ENCODE data around the gene UBR4. TPM values are rescaled to one million over a fixed set of nuclear protein-coding genes. Genes with fewer than 3 reads are reported as not detected.

Gene UBR4
- total and polyA plus RNA-seq, 10 of the 15 experiments (the other 5 are each of a cell fraction or from before 2014, with no cell fraction given): 34.2 to 124 (median 56.2) TPM

GRCh38 chr1:19083081-19083480 lies 127.0 kb downstream of the UBR4 start:
- Histone ChIP-seq H3K4me3 (no peak overlapping the region), H4K20me1 (ENCODE audit: control insufficient read depth, insufficient read depth) (no peaks in the 10 kb centered on the region; the same call in 1 of the 2 replicates), H3K9ac (ENCODE audit: control insufficient read depth, insufficient read depth, low read length) (no peak overlapping the region), H3K4me1 (ENCODE audit: control insufficient read depth, insufficient read depth, low read length) (peaks cover 8% of the 10 kb centered on the region), H3K79me2 (ENCODE audit: control insufficient read depth, insufficient read depth, low read length) (no peaks in the 10 kb centered on the region), H3K27me3 (replicated peaks in 1 of 2; ENCODE audit: control insufficient read depth in 2 of 2, insufficient read depth in 2 of 2, low read length in 1 of 2) (no peaks in the 10 kb centered on the region), H3K4me2 (ENCODE audit: control insufficient read depth, insufficient read depth) (no peak overlapping the region), H3K27ac (ENCODE audit: control insufficient read depth, insufficient read depth) (no peak overlapping the region), H3K9me3 (replicated peaks; ENCODE audit: control insufficient read depth, insufficient read depth, low read length) (no peaks in the 10 kb centered on the region), H3K36me3 (ENCODE audit: control insufficient read depth in 2 of 2, insufficient read depth in 2 of 2, low read length in 1 of 2) (peaks cover 45 to 52% of the 10 kb centered on the region in 2 experiments), H2AFZ (ENCODE audit: control insufficient read depth, low read depth, low read length) (no peak overlapping the region)
- intact Hi-C loops (cut with micrococcal nuclease; ENCODE audit: unreplicated experiment) (no loop called here), in situ Hi-C loops (cut with MboI) (no loop called here)
- BruUV-seq (replicated peaks): no TSS peak
- no peak for FAIRE-seq
- ATAC-seq: no peak
- POLR2A ChIA-PET: no interaction called here
- RAD21 ChIA-PET (ENCODE audit: unreplicated experiment): no interaction called here
- CTCF ChIA-PET: no interaction called here
- SMC1A ChIA-PET (ENCODE audit: uncharacterized antibody, unreplicated experiment): interaction anchor here (1.2 kb wide), 1 partner anchor 107 kb away, joined by 3 read pairs; no protein-coding TSS in a partner anchor
- DNase-seq (ENCODE audit: low read depth, low spot score): no peak
- 92% methylated on average over 7 of the region's 7 CpGs for WGBS (ENCODE audit: insufficient coverage, insufficient replicate concordance, low lambda C conversion rate, missing lambda C conversion rate)
- TF ChIP-seq FOXK2 (IDR thresholded peaks at IDR 0.05) (no peak), IRF4 (IDR thresholded peaks at IDR 0.05; ENCODE audit: low read depth, low read length) (no peak), SPI1 (IDR thresholded peaks at IDR 0.05; ENCODE audit: borderline replicate concordance, insufficient read depth, low read depth, low read length) (no peak), PAX5 (IDR thresholded peaks at IDR 0.05; ENCODE audit: borderline replicate concordance, low read depth, low read length) (no peak), NKRF (conservative IDR thresholded peaks at IDR 0.05) (no peak), NFIC (IDR thresholded peaks at IDR 0.05; ENCODE audit: low read depth, low read length) (no peak), RUNX3 (IDR thresholded peaks at IDR 0.05; ENCODE audit: low read length) (no peak), SMC3 (IDR thresholded peaks at IDR 0.05; ENCODE audit: borderline replicate concordance, low read length) (no peak), HDAC2 (IDR thresholded peaks at IDR 0.05) (no peak), NRF1 (conservative IDR thresholded peaks at IDR 0.05; ENCODE audit: low read depth, low read length) (no peak), E4F1 (IDR thresholded peaks at IDR 0.05; ENCODE audit: borderline replicate concordance, partially characterized antibody) (no peak), ZBTB4 (CRISPR knock-in tag; IDR thresholded peaks at IDR 0.05) (no peak), MEF2A (IDR thresholded peaks at IDR 0.05; ENCODE audit: insufficient read depth, low read depth, low read length) (no peak)
- TF ChIP-seq, protein P1, sequence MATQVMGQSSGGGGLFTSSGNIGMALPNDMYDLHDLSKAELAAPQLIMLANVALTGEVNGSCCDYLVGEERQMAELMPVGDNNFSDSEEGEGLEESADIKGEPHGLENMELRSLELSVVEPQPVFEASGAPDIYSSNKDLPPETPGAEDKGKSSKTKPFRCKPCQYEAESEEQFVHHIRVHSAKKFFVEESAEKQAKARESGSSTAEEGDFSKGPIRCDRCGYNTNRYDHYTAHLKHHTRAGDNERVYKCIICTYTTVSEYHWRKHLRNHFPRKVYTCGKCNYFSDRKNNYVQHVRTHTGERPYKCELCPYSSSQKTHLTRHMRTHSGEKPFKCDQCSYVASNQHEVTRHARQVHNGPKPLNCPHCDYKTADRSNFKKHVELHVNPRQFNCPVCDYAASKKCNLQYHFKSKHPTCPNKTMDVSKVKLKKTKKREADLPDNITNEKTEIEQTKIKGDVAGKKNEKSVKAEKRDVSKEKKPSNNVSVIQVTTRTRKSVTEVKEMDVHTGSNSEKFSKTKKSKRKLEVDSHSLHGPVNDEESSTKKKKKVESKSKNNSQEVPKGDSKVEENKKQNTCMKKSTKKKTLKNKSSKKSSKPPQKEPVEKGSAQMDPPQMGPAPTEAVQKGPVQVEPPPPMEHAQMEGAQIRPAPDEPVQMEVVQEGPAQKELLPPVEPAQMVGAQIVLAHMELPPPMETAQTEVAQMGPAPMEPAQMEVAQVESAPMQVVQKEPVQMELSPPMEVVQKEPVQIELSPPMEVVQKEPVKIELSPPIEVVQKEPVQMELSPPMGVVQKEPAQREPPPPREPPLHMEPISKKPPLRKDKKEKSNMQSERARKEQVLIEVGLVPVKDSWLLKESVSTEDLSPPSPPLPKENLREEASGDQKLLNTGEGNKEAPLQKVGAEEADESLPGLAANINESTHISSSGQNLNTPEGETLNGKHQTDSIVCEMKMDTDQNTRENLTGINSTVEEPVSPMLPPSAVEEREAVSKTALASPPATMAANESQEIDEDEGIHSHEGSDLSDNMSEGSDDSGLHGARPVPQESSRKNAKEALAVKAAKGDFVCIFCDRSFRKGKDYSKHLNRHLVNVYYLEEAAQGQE (IDR thresholded peaks at IDR 0.05; ENCODE audit: low read depth, low read length): no peak

Data from GM12878 (cell line).